ENCODE measurements around the gene RIC8A.
"Not testable (repeated sequence)": the region's sequence is repeated elsewhere in the genome, so short reads cannot be mapped to it uniquely, and the experiment has no call there.

RIC8A gene

DNA sequence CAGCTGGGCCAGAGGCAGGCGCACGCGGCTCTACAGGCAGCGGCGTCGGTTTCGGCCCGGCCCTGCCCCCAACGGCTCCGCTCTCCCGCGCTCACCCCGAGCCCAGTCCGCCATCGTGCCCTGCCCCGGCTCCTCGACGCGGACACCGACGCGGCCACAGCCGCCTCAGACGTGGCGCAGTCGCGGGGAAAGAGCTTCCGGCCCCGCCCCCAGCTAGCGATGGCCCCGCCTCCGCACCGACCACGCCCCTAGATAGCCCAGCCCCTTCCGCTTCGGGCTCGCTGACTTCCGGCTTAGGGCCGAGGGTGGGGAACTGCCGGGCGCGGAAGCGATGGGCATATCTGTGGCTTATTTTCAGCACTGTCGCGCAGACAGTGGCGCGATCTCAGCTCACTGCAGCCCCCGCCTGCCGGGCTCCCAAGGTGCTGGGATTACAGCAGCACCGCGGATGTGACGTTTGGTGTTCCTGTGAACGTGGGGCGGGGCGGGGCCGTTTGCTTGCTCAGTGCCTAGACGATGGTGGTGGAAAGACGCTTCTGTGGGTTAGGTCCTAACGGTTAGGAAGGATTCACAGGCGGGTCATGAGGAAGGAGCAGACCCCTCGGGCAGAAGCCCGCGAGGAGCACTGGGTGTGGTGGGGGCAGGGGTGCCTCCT is at the start of gene RIC8A, which contains the start of gene BET1L:
RIC8A (plus strand) TSS at position 501 of the 655 bp plus-strand sequence. CDS start 1,147 bp downstream, outside the sequence.
BET1L (minus strand) TSS at position 192 of the 655 bp plus-strand sequence; CDS start at position 114, 78 bp downstream.
- no peak for TF ChIP-seq CTCF (IDR thresholded peaks at IDR 0.05)

DNA sequence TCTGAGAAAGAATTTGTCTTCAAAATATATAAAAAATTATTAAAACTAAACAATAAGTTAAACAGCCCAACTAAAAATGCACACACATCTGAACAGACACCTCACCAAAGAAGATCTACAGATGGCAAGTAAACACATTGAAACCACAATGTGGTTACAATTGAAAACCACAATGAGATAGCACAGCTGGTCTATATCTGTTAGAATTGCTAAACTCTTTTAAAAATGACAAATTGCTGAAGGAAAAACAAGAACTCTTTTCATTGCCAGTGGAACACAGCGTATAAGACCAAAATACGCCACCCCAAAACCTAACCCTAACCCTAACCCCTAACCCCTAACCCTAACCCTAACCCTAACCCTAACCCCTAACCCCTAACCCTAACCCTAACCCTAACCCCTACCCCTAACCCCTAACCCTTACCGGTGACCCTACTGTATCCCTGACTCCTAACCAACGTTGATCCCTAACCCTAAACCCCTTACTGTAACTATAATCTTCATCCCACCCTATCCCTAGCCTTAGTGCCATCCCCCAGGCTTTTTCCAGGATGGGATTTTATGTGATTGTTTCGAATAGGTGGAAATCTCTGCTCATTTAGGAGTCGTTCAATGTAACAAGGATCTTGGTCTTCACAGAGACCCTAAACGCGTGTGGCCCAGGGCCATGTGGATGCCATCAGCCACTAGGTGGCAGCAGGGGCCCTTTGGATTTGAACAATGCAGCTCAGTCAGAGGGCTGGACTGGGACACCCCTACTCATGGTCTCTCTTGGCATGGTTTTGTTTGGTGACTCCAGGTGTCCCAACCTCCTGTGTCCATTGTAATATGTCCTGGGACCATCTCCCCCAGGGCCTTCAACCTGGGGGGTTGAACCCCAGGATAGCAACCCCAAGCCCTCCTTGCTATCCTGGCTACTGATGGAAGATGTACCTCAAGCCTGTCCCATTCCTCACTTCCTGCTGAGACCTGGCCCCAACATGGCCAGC is 15.7 kb upstream of the RIC8A start:
- peak; percentile 37; the same call in 1 of the 2 replicates for TF ChIP-seq CTCF (IDR thresholded peaks at IDR 0.05)

DNA sequence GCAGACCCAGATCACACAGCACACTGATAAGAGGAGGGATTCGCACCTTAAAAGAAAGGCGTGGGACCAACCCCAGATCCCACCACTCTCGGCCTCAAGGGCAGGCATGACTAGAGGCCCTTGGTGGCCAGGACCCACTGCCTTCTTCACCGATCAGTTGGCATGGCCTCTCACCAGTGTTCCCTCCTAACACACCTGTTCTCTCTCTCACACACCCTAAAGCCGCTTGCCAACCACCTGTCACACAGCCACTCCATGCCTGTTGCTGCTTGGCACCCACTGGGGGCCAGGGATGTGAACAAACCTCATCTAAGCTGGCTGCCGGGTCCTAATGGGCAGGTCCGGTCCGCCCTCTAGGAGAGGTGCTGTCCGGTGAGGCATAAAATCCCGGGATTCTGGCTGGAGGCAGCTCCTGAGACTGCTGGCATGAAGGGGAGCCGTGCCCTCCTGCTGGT is 14.8 kb upstream of the RIC8A start, which contains the start of gene SCGB1C1:
SCGB1C1 (plus strand) TSS at position 405 of the 455 bp plus-strand sequence; CDS start at position 427, 22 bp downstream.
- not testable (repeated sequence) for TF ChIP-seq CTCF (IDR thresholded peaks at IDR 0.05)

- no peak for TF ChIP-seq CTCF (IDR thresholded peaks at IDR 0.05)
These were observed 10.4 kb upstream of the RIC8A start for GRCh38 chr11:196786-197731.

DNA sequence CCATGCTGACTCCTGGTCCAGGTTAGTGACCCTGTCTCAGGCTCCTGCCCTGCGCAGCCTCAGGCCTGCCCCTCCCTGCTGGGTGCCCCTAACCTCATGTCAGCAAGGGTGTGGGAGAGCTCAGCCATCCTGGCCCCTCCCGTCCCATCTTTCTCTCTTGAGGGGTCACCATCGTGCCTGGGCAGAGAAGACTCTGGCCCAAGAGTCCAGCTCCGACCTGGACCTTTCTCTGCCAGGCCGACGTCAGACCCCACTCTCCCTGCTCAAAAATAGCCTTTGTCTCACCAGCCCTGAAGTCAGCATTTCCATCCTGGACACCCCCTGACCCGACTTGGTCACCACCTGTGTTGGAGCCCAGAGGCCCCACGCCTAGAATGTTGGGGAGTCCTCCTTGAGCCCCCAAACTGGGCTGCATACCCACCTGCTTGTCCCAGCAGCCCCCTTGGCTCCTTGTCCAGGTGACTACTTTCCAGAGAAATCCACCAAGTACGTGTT is 9.7 kb upstream of the RIC8A start:
- TF ChIP-seq CTCF (IDR thresholded peaks at IDR 0.05), result no peak

DNA sequence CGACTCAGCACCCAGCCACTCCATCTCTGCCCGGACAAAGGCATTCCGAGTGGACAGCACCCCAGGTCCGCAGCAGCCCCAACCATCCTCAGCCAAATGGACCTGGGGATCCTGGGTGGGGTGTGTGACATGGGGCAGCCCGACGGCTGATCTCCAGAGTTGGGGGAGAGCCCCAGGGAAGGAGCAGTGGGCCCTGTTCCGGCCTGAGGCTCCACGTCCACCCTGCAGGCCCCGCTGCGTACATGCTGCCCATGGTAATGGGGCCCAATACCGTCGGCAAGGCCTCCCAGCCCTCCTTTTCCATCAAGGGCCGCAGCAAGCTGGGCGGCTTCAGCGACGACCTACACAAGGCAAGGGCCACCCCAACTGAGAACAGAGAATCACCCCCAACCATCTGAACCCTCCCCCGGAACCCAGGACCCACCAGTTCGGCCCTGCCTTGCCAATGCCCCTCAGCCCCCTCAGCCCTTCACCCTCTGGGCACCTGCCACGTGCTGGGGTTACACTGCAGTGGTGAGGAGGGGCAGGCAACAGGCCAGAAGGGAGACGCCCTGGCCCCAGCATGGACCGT is 9.2 kb upstream of the RIC8A start:
- TF ChIP-seq CTCF (IDR thresholded peaks at IDR 0.05), result no peak
